NCI-H345 treated with DMSO at 0.1 percent for 48 hours (cell line): Measurements from ENCODE around the gene SLC66A2.

Source experiments
- DNase-seq: peaks from one replicate; lab custom pipeline; 2025; ENCODE audit not compliant: unreplicated experiment; lab: John Stamatoyannopoulos, UW

SLC66A2 gene

GRCh38 chr18:79852561-79853302 is 98.7 kb downstream of the SLC66A2 start:
- DNase-seq: no peak
